Liver (tissue), 9 donors: ENCODE results near the gene ZRANB1. TPM values are rescaled to one million over a fixed set of nuclear protein-coding genes. Genes with fewer than 3 reads are reported as not detected.

ENCODE experiments used
- DNase-seq: peaks from one replicate; pipeline ENCODE4 v3.0.0-alpha.2; 2017; ENCODE audit warnings: low spot score
- H3K27ac ChIP-seq, 2 donors: one replicate each; pipeline ENCODE4 v1.7.0; 2013; ENCODE audit warnings: inconsistent platforms in 2 of 2, low read length in 2 of 2, control low read depth in 1 of 2, low read depth in 1 of 2, mild to moderate bottlenecking in 1 of 2
- H3K27me3 ChIP-seq, 4 donors: one replicate each; pipeline versions ENCODE4 v1.6.1 to v1.7.0; 2013; ENCODE audit warnings: low read length in 3 of 4, inconsistent platforms in 1 of 4, mild to moderate bottlenecking in 1 of 4, moderate library complexity in 1 of 4; ENCODE audit not compliant: control insufficient read depth in 4 of 4, insufficient read depth in 4 of 4
- H3K36me3 ChIP-seq, 4 donors: one replicate each; pipeline versions ENCODE4 v1.6.1 to v1.7.0; 2013; ENCODE audit warnings: low read length in 3 of 4, mild to moderate bottlenecking in 3 of 4, low read depth in 1 of 4, moderate library complexity in 1 of 4; ENCODE audit not compliant: control insufficient read depth in 4 of 4, insufficient read depth in 3 of 4
- H3K4me1 ChIP-seq, 4 donors: one replicate each; pipeline versions ENCODE4 v1.6.1 to v1.7.0; 2013; ENCODE audit warnings: low read length in 3 of 4, mild to moderate bottlenecking in 3 of 4, moderate library complexity in 1 of 4; ENCODE audit not compliant: control insufficient read depth in 4 of 4, insufficient read depth in 4 of 4
- H3K4me3 ChIP-seq, 3 donors: one replicate each; pipeline versions ENCODE4 v1.6.1 to v1.7.0; 2013; ENCODE audit warnings: low read length in 3 of 3, control low read depth in 1 of 3, low read depth in 1 of 3, mild to moderate bottlenecking in 1 of 3
- H3K9ac ChIP-seq, 2 donors: one replicate each; pipeline ENCODE4 v1.7.0; 2013; ENCODE audit warnings: low read length in 2 of 2, mild to moderate bottlenecking in 2 of 2, moderate library complexity in 2 of 2, control low read depth in 1 of 2, low read depth in 1 of 2
- H3K9me3 ChIP-seq, 4 donors: one replicate each; pipeline versions ENCODE4 v1.6.1 to v1.7.0; 2013; ENCODE audit warnings: low read length in 3 of 4; ENCODE audit not compliant: control insufficient read depth in 4 of 4
- EGR1 ChIP-seq, 2 donors: IDR thresholded peaks; 2 replicates each; pipeline ENCODE4 v1.6.1; 2016 to 2018; ENCODE audit warnings: antibody characterized with exemption in 2 of 2, low read depth in 2 of 2
- FOXA1 ChIP-seq: IDR thresholded peaks from 2 replicates; pipeline ENCODE4 v1.6.1; 2016; ENCODE audit warnings: antibody characterized with exemption
- FOXA2 ChIP-seq: IDR thresholded peaks from 2 replicates; pipeline ENCODE4 v1.6.1; 2016; ENCODE audit warnings: antibody characterized with exemption
- GABPA ChIP-seq, 2 donors: IDR thresholded peaks in 1 of 2; conservative IDR thresholded peaks in 1 of 2; 2 replicates each; pipeline ENCODE4 v1.6.1; 2016; ENCODE audit warnings: antibody characterized with exemption in 2 of 2, mild to moderate bottlenecking in 1 of 2, moderate library complexity in 1 of 2
- HNF4A ChIP-seq, 2 donors: conservative IDR thresholded peaks; 2 replicates each; pipeline ENCODE4 v1.6.1; 2016; ENCODE audit warnings: antibody characterized with exemption in 2 of 2, mild to moderate bottlenecking in 2 of 2
- HNF4G ChIP-seq: IDR thresholded peaks from 2 replicates; pipeline ENCODE4 v1.6.1; 2016; ENCODE audit warnings: antibody characterized with exemption
- JUND ChIP-seq, 2 donors: IDR thresholded peaks; 2 replicates each; pipeline ENCODE4 v1.6.1; 2016; ENCODE audit warnings: antibody characterized with exemption in 2 of 2
- NR2F2 ChIP-seq: IDR thresholded peaks from 2 replicates; pipeline ENCODE4 v1.6.1; 2016; ENCODE audit warnings: antibody characterized with exemption
- RXRA ChIP-seq, 2 donors: IDR thresholded peaks; 2 replicates each; pipeline ENCODE4 v1.6.1; 2017 to 2018; ENCODE audit warnings: antibody characterized with exemption in 2 of 2, mild to moderate bottlenecking in 1 of 2
- SP1 ChIP-seq: IDR thresholded peaks from 2 replicates; pipeline ENCODE4 v1.6.1; 2018; ENCODE audit warnings: antibody characterized with exemption, mild to moderate bottlenecking
- TAF1 ChIP-seq: conservative IDR thresholded peaks from 2 replicates; pipeline ENCODE4 v1.6.1; 2016; ENCODE audit warnings: antibody characterized with exemption, mild to moderate bottlenecking
- WGBS: extraction: QIAGEN DNeasy Blood & Tissue Kit; methylation state at CpG from one replicate; pipeline ENCODE4 v1.1.7; 2013; 5-methylcytosine and 5-hydroxymethylcytosine counted together
- polyA plus RNA-seq, 2 donors: library from polyadenylated mRNA; stranded (reverse) in 1 of 2; unstranded in 1 of 2; fragments of 200-250 nt in 1 of 2; fragments of >200 nt in 1 of 2; fragmentation: Nextera tagmentation in 1 of 2; extraction: Ambion mirVana in 1 of 2; gene quantifications; one replicate each; pipeline versions ENCODE4 v1.2.1 to v1.2.3, GENCODE V29; 2013 to 2015
- total RNA-seq, 2 donors: library from RNA; depleted of rRNA; stranded (reverse); fragments of >200 nt; gene quantifications; one replicate each; pipeline ENCODE4 v1.2.3, GENCODE V29; 2014
- TF ChIP-seq, protein P1 (sequence below): fragments of 150-350 bp; IDR thresholded peaks from 2 replicates; pipeline ENCODE4 v1.5.1; 2017; ENCODE audit warnings: improper control_type of control experiment, low read depth, low read length; ENCODE audit not compliant: missing input control
- TF ChIP-seq, protein P2 (sequence below): IDR thresholded peaks from 2 replicates; pipeline ENCODE4 v1.6.1; 2016; ENCODE audit warnings: antibody characterized with exemption
- TF ChIP-seq, protein P3 (sequence below): IDR thresholded peaks from 2 replicates; pipeline ENCODE4 v1.6.1; 2016; ENCODE audit warnings: antibody characterized with exemption
- TF ChIP-seq, protein P4 (sequence below): IDR thresholded peaks from 2 replicates; pipeline ENCODE4 v1.6.1; 2016; ENCODE audit warnings: antibody characterized with exemption
- donor health status: healthy.
- donor health status: healthy.
- donor health status: healthy.
- donor health status: healthy.
- donor health status: healthy.

ZRANB1 gene
- total and polyA plus RNA-seq, 4 donors, result 6.2 to 32.5 (median 14.4) TPM

DNA sequence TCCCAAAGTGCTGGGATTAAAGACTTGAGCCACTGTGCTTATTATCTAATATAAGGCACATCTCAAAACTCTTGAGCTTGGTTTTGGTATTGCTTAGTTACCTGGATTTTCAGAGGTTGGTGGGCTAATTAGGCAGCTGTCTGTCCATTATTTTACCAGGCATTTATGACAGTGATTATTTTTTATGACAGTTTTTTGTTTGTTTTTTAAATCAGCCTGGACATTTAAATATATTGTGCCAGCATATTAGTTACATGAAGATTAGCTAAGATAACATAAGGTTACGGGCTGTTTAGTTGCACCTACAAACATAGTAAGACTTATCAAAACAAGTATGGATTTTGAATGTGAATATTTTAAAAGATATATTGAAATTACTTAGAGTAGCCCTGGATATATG is 2.6 kb upstream of the ZRANB1 start:
- no peak for TF ChIP-seq JUND (IDR thresholded peaks at IDR 0.05)
- TF ChIP-seq SP1, result no peak
- TF ChIP-seq FOXA2, result no peak
- no peak for TF ChIP-seq HNF4A (conservative IDR thresholded peaks at IDR 0.05)
- TF ChIP-seq, protein P1, sequence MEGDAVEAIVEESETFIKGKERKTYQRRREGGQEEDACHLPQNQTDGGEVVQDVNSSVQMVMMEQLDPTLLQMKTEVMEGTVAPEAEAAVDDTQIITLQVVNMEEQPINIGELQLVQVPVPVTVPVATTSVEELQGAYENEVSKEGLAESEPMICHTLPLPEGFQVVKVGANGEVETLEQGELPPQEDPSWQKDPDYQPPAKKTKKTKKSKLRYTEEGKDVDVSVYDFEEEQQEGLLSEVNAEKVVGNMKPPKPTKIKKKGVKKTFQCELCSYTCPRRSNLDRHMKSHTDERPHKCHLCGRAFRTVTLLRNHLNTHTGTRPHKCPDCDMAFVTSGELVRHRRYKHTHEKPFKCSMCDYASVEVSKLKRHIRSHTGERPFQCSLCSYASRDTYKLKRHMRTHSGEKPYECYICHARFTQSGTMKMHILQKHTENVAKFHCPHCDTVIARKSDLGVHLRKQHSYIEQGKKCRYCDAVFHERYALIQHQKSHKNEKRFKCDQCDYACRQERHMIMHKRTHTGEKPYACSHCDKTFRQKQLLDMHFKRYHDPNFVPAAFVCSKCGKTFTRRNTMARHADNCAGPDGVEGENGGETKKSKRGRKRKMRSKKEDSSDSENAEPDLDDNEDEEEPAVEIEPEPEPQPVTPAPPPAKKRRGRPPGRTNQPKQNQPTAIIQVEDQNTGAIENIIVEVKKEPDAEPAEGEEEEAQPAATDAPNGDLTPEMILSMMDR, result no peak
- TF ChIP-seq FOXA1, result no peak
- no peak for TF ChIP-seq NR2F2
- TF ChIP-seq GABPA (IDR thresholded peaks at IDR 0.05 in 1 of 2, conservative IDR thresholded peaks at IDR 0.05 in 1 of 2), result no peak
- no peak overlapping the region for H3K4me3 ChIP-seq
- 91% methylated on average over 1 of the region's 1 CpG for WGBS

DNA sequence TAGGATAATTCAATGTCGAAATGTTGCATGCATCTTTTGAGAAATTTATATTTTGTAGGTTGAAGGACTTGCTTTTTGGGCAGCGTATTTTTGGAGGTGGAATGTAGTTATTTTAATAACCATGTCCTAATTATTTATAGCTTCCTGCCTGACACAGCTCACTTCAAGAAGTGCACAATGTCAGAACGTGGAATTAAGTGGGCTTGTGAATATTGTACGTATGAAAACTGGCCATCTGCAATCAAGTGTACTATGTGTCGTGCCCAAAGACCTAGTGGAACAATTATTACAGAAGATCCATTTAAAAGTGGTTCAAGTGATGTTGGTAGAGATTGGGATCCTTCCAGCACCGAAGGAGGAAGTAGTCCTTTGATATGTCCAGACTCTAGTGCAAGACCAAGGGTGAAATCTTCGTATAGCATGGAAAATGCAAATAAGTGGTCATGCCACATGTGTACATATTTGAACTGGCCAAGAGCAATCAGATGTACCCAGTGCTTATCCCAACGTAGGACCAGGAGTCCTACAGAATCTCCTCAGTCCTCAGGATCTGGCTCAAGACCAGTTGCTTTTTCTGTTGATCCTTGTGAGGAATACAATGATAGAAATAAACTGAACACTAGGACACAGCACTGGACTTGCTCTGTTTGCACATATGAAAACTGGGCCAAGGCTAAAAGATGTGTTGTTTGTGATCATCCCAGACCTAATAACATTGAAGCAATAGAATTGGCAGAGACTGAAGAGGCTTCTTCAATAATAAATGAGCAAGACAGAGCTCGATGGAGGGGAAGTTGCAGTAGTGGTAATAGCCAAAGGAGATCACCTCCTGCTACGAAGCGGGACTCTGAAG is 620 bp downstream of the ZRANB1 start:
- peak overlapping the region in 1 of 2 donors; percentile 1 for H3K27ac ChIP-seq

More for the DNA sequence above, 2.6 kb upstream of the ZRANB1 start:
- Histone ChIP-seq H3K27me3 (no peaks in the 10 kb centered on the region), H3K9ac (no peak overlapping the region), H3K9me3 (no peaks in the 10 kb centered on the region), H3K4me1 (peaks cover 19 to 38% (median 23%) of the 10 kb centered on the region in 4 donors), H3K27ac (no peak overlapping the region), H3K36me3 (no peaks in the 10 kb centered on the region)
- DNase-seq, result no peak

DNA sequence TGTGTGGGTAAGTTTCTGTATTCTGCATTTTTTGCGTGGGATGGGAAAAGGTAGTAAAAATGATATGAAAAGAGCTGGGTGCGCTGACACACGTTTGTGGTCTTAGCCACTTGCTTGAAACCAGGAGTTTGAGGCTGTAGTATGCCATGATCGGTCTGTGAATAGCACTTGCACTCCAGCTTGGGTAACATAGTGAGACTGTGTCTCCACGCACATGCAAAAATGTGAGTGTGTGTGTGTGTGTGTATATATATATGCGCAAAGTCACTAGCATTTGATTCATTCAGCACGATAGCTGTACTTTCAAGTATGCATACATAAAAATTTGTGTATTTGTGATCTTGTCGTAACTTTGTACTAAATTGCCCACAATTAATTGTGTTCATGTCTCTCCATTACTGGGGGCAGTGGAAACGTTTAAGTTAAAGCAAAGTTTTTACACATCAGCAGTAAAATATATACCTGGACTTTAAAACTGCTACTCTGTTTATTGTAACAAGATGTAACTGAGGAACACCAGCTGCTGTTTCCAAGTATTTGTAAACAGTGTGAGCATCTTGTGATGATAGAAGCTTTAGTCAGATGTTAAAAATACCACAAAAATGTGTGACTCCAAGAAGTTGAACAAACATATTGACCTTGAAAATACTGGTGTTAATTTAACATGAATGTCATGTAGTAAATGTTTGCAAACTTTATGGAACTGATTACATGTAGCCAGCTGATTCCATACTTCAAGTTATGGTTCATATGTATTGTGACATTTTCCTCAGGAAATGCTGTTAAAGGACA is 1.6 kb downstream of the ZRANB1 start:
- Histone ChIP-seq H3K9me3 (no peaks in the 10 kb centered on the region), H3K4me1 (peaks cover 22 to 64% (median 43%) of the 10 kb centered on the region in 4 donors), H3K27me3 (no peaks in the 10 kb centered on the region), H3K4me3 (no peak overlapping the region), H3K27ac (peak overlapping the region in 1 of 2 donors; percentile 1), H3K36me3 (no peaks in the 10 kb centered on the region), H3K9ac (no peak overlapping the region)
- 85% methylated on average over 9 of the region's 9 CpGs for WGBS
- DNase-seq, result no peak
- TF ChIP-seq, protein P2, sequence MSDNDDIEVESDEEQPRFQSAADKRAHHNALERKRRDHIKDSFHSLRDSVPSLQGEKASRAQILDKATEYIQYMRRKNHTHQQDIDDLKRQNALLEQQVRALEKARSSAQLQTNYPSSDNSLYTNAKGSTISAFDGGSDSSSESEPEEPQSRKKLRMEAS, result no peak
- TF ChIP-seq SP1 (no peak), RXRA (IDR thresholded peaks at IDR 0.05) (no peak), TAF1 (no peak), FOXA2 (no peak), EGR1 (IDR thresholded peaks at IDR 0.05; ENCODE audit: low read depth in 2 of 2) (no peak), JUND (IDR thresholded peaks at IDR 0.05) (no peak), HNF4G (no peak)
- TF ChIP-seq, protein P3, sequence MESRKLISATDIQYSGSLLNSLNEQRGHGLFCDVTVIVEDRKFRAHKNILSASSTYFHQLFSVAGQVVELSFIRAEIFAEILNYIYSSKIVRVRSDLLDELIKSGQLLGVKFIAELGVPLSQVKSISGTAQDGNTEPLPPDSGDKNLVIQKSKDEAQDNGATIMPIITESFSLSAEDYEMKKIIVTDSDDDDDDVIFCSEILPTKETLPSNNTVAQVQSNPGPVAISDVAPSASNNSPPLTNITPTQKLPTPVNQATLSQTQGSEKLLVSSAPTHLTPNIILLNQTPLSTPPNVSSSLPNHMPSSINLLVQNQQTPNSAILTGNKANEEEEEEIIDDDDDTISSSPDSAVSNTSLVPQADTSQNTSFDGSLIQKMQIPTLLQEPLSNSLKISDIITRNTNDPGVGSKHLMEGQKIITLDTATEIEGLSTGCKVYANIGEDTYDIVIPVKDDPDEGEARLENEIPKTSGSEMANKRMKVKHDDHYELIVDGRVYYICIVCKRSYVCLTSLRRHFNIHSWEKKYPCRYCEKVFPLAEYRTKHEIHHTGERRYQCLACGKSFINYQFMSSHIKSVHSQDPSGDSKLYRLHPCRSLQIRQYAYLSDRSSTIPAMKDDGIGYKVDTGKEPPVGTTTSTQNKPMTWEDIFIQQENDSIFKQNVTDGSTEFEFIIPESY, result no peak
- TF ChIP-seq, protein P4, sequence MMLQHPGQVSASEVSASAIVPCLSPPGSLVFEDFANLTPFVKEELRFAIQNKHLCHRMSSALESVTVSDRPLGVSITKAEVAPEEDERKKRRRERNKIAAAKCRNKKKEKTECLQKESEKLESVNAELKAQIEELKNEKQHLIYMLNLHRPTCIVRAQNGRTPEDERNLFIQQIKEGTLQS, result no peak
- TF ChIP-seq, protein P1, result no peak

More for the DNA sequence above, 620 bp downstream of the ZRANB1 start:
- no peaks in the 10 kb centered on the region for H3K36me3 ChIP-seq
- no peaks in the 10 kb centered on the region for H3K27me3 ChIP-seq
- no peak for TF ChIP-seq FOXA1
- TF ChIP-seq, protein P4, result no peak
- TF ChIP-seq HNF4A (conservative IDR thresholded peaks at IDR 0.05), result peak in 1 of 2 donors; percentile 7
- whole genome bisulfite sequencing, result 55% methylated on average over 11 of the region's 11 CpGs
- no peak overlapping the region for H3K9ac ChIP-seq
- no peak overlapping the region for H3K4me3 ChIP-seq
- no peak for DNase-seq
- H3K4me1 ChIP-seq, result peaks cover 22 to 64% (median 41%) of the 10 kb centered on the region in 4 donors
- H3K9me3 ChIP-seq, result no peaks in the 10 kb centered on the region
